A673 (cell line): Measurements from ENCODE around the gene TMIGD3. TPM values are rescaled to one million over a fixed set of nuclear protein-coding genes. Genes with fewer than 3 reads are reported as not detected.

ENCODE experiments used
- BruUV-seq: library from RNA; stranded (reverse); fragments of 400-500 nt; replicated peaks from 2 replicates; lab custom pipeline; 2021; lab: Mats Ljungman, UMichigan
- CTCF ChIA-PET: fragments of 300-600 bp; sonication (Branson Sonifier 250); formaldehyde crosslinking; loops from one replicate; lab custom pipeline; 2022; ENCODE audit warnings: antibody characterized with exemption; lab: Charles Lee
- POLR2A ChIA-PET: fragments of 300-600 bp; sonication (Branson Sonifier 250); formaldehyde crosslinking; loops from one replicate; lab custom pipeline; 2022; ENCODE audit warnings: antibody characterized with exemption; ENCODE audit not compliant: low non-redundant PET; lab: Charles Lee
- DNase-seq: peaks from one replicate; pipeline ENCODE4 v3.0.0-alpha.2; 2015; ENCODE audit warnings: low spot score
- H3K27ac ChIP-seq: fragments of 200-600 bp; sonication (generic); 2 replicates; pipeline ENCODE4 v1.5.1; 2016; ENCODE audit warnings: mixed run types, low read depth, mild to moderate bottlenecking, mixed read lengths, antibody characterized with exemption, low read length; ENCODE audit not compliant: poor library complexity, severe bottlenecking
- H3K27me3 ChIP-seq: fragments of 200-600 bp; sonication (generic); replicated peaks from 2 replicates; pipeline ENCODE4 v1.6.1; 2017; ENCODE audit warnings: mixed run types, low read depth, mild to moderate bottlenecking, mixed read lengths, antibody characterized with exemption, low read length; ENCODE audit not compliant: insufficient read depth, poor library complexity
- H3K36me3 ChIP-seq: fragments of 200-600 bp; sonication (generic); 2 replicates; pipeline ENCODE4 v1.6.1; 2016; ENCODE audit warnings: mixed run types, mild to moderate bottlenecking, mixed read lengths, antibody characterized with exemption, low read length; ENCODE audit not compliant: insufficient read depth, poor library complexity, severe bottlenecking
- H3K4me1 ChIP-seq: fragments of 200-600 bp; sonication (generic); 2 replicates; pipeline ENCODE4 v1.6.1; 2017; ENCODE audit warnings: mixed run types, mild to moderate bottlenecking, mixed read lengths, antibody characterized with exemption, low read length; ENCODE audit not compliant: insufficient read depth, poor library complexity, severe bottlenecking
- H3K4me3 ChIP-seq: fragments of 200-600 bp; sonication (generic); 2 replicates; pipeline ENCODE4 v1.5.1; 2016; ENCODE audit warnings: low read depth, mixed run types, mild to moderate bottlenecking, mixed read lengths, low read length; ENCODE audit not compliant: poor library complexity, severe bottlenecking
- H3K9me3 ChIP-seq: fragments of 200-600 bp; sonication (generic); 2 replicates; pipeline ENCODE4 v1.6.1; 2016; ENCODE audit warnings: mixed run types, low read depth, mild to moderate bottlenecking, mixed read lengths, antibody characterized with exemption, low read length; ENCODE audit not compliant: poor library complexity, severe bottlenecking
- CTCF ChIP-seq: fragments of 300-800, 200-600 bp; sonication (generic); conservative IDR thresholded peaks from 2 replicates; pipeline ENCODE4 v1.5.1; 2017; ENCODE audit warnings: low read depth, mild to moderate bottlenecking, antibody characterized with exemption, low read length, moderate library complexity, mixed read lengths
- EZH2 ChIP-seq: fragments of 200-600 bp; sonication (generic); IDR thresholded peaks from 2 replicates; pipeline ENCODE4 v1.6.1; 2017; ENCODE audit warnings: borderline replicate concordance, low read depth, mild to moderate bottlenecking, mixed read lengths, antibody characterized with exemption, low read length; ENCODE audit not compliant: poor library complexity, severe bottlenecking
- intact Hi-C: fragments of 100-400 bp; cut with micrococcal nuclease; formaldehyde crosslinking; loops from one replicate; pipeline ENCODE4 v1.10.0; 2022; ENCODE audit not compliant: unreplicated experiment
- total RNA-seq: library from RNA; stranded (reverse); gene quantifications from 2 replicates; pipeline ENCODE4 v1.2.3, GENCODE V29; 2021

Gene TMIGD3
- total RNA-seq, 1 experiment from 2014 or later, result not detected

GRCh38 chr1:111466480-111466879 lies 37.0 kb downstream of the TMIGD3 start:
- TF ChIP-seq CTCF (no peak), EZH2 (no peak)
- ChIA-PET CTCF (no interaction called here), POLR2A (no interaction called here)
- Histone ChIP-seq H3K9me3 (no peaks in the 10 kb centered on the region), H3K27me3 (no peaks in the 10 kb centered on the region), H3K4me1 (peaks cover 5% of the 10 kb centered on the region), H3K36me3 (peaks cover 7% of the 10 kb centered on the region), H3K4me3 (no peak overlapping the region), H3K27ac (no peak overlapping the region)
- no peak for DNase-seq
- intact Hi-C loops, result no loop called here
- no TSS peak for BruUV-seq

DNA sequence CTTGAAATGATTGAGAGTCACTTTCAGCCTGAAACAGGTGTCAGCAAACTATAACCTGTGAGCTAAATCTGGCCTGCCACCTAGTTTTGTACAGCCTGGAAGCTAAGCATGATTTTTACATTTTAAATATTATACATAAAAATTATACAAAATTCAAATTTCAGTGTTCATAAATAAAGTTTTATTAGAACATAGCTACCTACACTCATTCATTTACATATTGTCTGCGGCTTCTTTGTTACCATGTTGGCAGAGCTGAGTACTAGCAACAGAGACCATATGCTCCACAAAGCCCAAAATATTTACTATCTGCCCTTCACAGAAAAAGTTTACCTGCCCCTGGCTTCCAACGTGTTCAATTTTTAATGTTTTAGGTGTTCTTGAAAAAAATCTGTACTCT lies 37.7 kb downstream of the TMIGD3 start:
- no peak overlapping the region for H3K4me3 ChIP-seq
- CTCF ChIA-PET, result no interaction called here
- TF ChIP-seq CTCF (no peak), EZH2 (no peak)
- intact Hi-C loops, result no loop called here
- H3K36me3 ChIP-seq, result peaks cover 13% of the 10 kb centered on the region
- POLR2A ChIA-PET, result no interaction called here
- no peaks in the 10 kb centered on the region for H3K9me3 ChIP-seq
- H3K27ac ChIP-seq, result no peak overlapping the region
- no peak for DNase-seq
- no TSS peak for BruUV-seq
- H3K27me3 ChIP-seq, result no peaks in the 10 kb centered on the region
- peaks cover 5% of the 10 kb centered on the region for H3K4me1 ChIP-seq

DNA sequence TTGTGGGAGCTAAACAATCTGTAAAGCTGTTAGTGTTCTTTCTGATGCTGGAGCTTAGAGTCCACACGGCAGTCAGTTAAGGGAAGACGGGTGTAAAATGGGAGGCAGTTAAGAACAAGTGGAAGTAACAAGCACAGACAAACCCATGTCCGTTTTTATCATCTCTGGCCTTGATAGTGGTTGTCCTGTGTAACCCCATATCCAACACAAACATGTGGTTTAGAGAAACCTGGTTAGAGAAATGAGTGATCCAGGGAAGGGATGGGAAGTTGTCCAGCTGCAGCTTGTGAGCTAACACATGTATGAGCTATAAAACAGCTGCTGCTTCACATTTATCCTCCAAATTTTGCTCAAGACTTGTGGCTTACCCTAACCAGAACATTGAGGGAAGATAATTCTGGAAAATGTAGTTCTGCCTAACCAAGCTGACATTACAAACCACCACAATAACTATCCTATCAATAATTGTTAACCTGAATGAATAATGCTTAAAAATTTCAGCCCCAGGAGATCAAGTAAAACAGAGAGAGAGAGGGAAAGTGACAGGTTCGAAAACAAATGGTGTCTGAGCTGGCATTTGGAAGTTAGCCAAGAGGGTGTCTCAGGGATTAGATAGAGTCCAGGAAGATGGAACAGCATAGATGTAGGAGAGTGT lies 40.3 kb downstream of the TMIGD3 start:
- H3K27ac ChIP-seq, result no peak overlapping the region
- peak; percentile 48 for DNase-seq

More for the DNA sequence above, 40.3 kb downstream of the TMIGD3 start:
- Histone ChIP-seq H3K4me1 (peaks cover 5% of the 10 kb centered on the region), H3K27me3 (no peaks in the 10 kb centered on the region), H3K4me3 (no peak overlapping the region), H3K9me3 (no peaks in the 10 kb centered on the region), H3K36me3 (peaks cover 38% of the 10 kb centered on the region)
- BruUV-seq, result no TSS peak
- intact Hi-C loops, result no loop called here
- ChIA-PET CTCF (no interaction called here), POLR2A (no interaction called here)
- TF ChIP-seq EZH2, result no peak
- TF ChIP-seq CTCF, result no peak
